HG03135 (cell line): Measurements from ENCODE around the gene IGF2BP1.
"Not testable (repeated sequence)": the region's sequence is repeated elsewhere in the genome, so short reads cannot be mapped to it uniquely, and the experiment has no call there.

Source experiments
- ATAC-seq: cut with Tn5 transposase; IDR thresholded peaks from one replicate; pipeline ENCODE4 v1.9.1; 2021; ENCODE audit warnings: mild to moderate bottlenecking, moderate library complexity; ENCODE audit not compliant: unreplicated experiment

IGF2BP1 gene

GRCh38 chr17:48995304-48995973, 1.7 kb upstream of the IGF2BP1 start:
- no peak for ATAC-seq

- ATAC-seq, result no peak
Observed at GRCh38 chr17:48995974-48996721, 1.0 kb upstream of the IGF2BP1 start.

GRCh38 chr17:48996722-48997102, 473 bp upstream of the IGF2BP1 start:
- ATAC-seq, result no peak

GRCh38 chr17:48997827-48998586, 822 bp downstream of the IGF2BP1 start:
- no peak for ATAC-seq

GRCh38 chr17:48998587-48999440, 1.6 kb downstream of the IGF2BP1 start:
- no peak for ATAC-seq

GRCh38 chr17:49000943-49001342, 3.8 kb downstream of the IGF2BP1 start:
- no peak for ATAC-seq

- no peak for ATAC-seq
Observed at GRCh38 chr17:49001671-49002070, 4.5 kb downstream of the IGF2BP1 start.

- ATAC-seq, result no peak
Observed at GRCh38 chr17:49002331-49002730, 5.1 kb downstream of the IGF2BP1 start.

GRCh38 chr17:49002766-49003165, 5.6 kb downstream of the IGF2BP1 start:
- no peak for ATAC-seq

- no peak for ATAC-seq
Observed at GRCh38 chr17:49003557-49004511, 6.6 kb downstream of the IGF2BP1 start.

- ATAC-seq, result no peak
Observed at GRCh38 chr17:49005140-49005539, 8.0 kb downstream of the IGF2BP1 start.

- ATAC-seq, result not testable (repeated sequence)
Observed at GRCh38 chr17:49008908-49009307, 11.7 kb downstream of the IGF2BP1 start.

GRCh38 chr17:49012769-49013255, 15.6 kb downstream of the IGF2BP1 start:
- no peak for ATAC-seq

GRCh38 chr17:49013311-49014213, 16.4 kb downstream of the IGF2BP1 start:
- ATAC-seq, result no peak

GRCh38 chr17:49015179-49015923, 18.2 kb downstream of the IGF2BP1 start:
- ATAC-seq, result no peak

GRCh38 chr17:49015924-49016774, 19.0 kb downstream of the IGF2BP1 start:
- ATAC-seq, result no peak
